Liver (tissue), 3 donors: ENCODE data around the gene NCOA4.

Experiments
- GABPA ChIP-seq, 2 donors: IDR thresholded peaks in 1 of 2; conservative IDR thresholded peaks in 1 of 2; 2 replicates each; pipeline ENCODE4 v1.6.1; 2016; ENCODE audit warnings: antibody characterized with exemption in 2 of 2, mild to moderate bottlenecking in 1 of 2, moderate library complexity in 1 of 2
- RAD21 ChIP-seq, 2 donors: IDR thresholded peaks; 2 replicates each; pipeline ENCODE4 v1.6.1; 2016; ENCODE audit warnings: antibody characterized with exemption in 2 of 2, mild to moderate bottlenecking in 2 of 2
- TAF1 ChIP-seq: conservative IDR thresholded peaks from 2 replicates; pipeline ENCODE4 v1.6.1; 2016; ENCODE audit warnings: antibody characterized with exemption, mild to moderate bottlenecking
- TF ChIP-seq, protein P1 (sequence below): fragments of 150-350 bp; IDR thresholded peaks from 2 replicates; pipeline ENCODE4 v1.5.1; 2017; ENCODE audit warnings: improper control_type of control experiment, low read depth, low read length; ENCODE audit not compliant: missing input control
- donor health status: healthy.
- donor health status: healthy.

GRCh38 chr10:46064269-46064817, 33.9 kb upstream of the NCOA4 start:
- TF ChIP-seq RAD21 (IDR thresholded peaks at IDR 0.05) (no peak), TAF1 (no peak), GABPA (IDR thresholded peaks at IDR 0.05 in 1 of 2, conservative IDR thresholded peaks at IDR 0.05 in 1 of 2) (no peak)
- TF ChIP-seq, protein P1, sequence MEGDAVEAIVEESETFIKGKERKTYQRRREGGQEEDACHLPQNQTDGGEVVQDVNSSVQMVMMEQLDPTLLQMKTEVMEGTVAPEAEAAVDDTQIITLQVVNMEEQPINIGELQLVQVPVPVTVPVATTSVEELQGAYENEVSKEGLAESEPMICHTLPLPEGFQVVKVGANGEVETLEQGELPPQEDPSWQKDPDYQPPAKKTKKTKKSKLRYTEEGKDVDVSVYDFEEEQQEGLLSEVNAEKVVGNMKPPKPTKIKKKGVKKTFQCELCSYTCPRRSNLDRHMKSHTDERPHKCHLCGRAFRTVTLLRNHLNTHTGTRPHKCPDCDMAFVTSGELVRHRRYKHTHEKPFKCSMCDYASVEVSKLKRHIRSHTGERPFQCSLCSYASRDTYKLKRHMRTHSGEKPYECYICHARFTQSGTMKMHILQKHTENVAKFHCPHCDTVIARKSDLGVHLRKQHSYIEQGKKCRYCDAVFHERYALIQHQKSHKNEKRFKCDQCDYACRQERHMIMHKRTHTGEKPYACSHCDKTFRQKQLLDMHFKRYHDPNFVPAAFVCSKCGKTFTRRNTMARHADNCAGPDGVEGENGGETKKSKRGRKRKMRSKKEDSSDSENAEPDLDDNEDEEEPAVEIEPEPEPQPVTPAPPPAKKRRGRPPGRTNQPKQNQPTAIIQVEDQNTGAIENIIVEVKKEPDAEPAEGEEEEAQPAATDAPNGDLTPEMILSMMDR: no peak
